Osteocyte (in vitro differentiated cells): Measurements from ENCODE around the gene TBC1D8B. TPM values are rescaled to one million over a fixed set of nuclear protein-coding genes. Genes with fewer than 3 reads are reported as not detected.

Experiments
- DNase-seq: peaks from one replicate; pipeline ENCODE4 v3.0.0; 2021; ENCODE audit warnings: mixed read lengths; ENCODE audit not compliant: unreplicated experiment; ENCODE audit errors: extremely low spot score
- H3K27ac Mint-ChIP-seq: one replicate; pipeline ENCODE4 v1.8.0; 2021; ENCODE audit warnings: mild to moderate bottlenecking, mixed read lengths; ENCODE audit not compliant: unreplicated experiment
- H3K27me3 Mint-ChIP-seq: one replicate; pipeline ENCODE4 v1.8.0; 2021; ENCODE audit warnings: mixed read lengths; ENCODE audit not compliant: unreplicated experiment
- H3K36me3 Mint-ChIP-seq: one replicate; pipeline ENCODE4 v1.8.0; 2021; ENCODE audit warnings: mixed read lengths; ENCODE audit not compliant: unreplicated experiment
- H3K4me1 Mint-ChIP-seq: one replicate; pipeline ENCODE4 v1.8.0; 2021; ENCODE audit warnings: mixed read lengths; ENCODE audit not compliant: unreplicated experiment
- H3K4me3 Mint-ChIP-seq: one replicate; pipeline ENCODE4 v1.8.0; 2021; ENCODE audit warnings: mild to moderate bottlenecking, moderate library complexity, mixed read lengths; ENCODE audit not compliant: unreplicated experiment
- H3K9me3 Mint-ChIP-seq: one replicate; pipeline ENCODE4 v1.8.0; 2021; ENCODE audit warnings: mixed read lengths; ENCODE audit not compliant: unreplicated experiment
- CTCF ChIP-seq: fragments of 200-600 bp; sonication (generic); IDR thresholded peaks from 2 replicates; pipeline ENCODE4 v1.5.0; 2021; ENCODE audit warnings: antibody characterized with exemption, mild to moderate bottlenecking, moderate library complexity
- total RNA-seq: library from RNA; stranded (reverse); gene quantifications from 2 replicates; pipeline ENCODE4 v1.2.1, GENCODE V29; 2021

Gene TBC1D8B
- total RNA-seq, 1 donor from 2014 or later: 11.0 TPM

- no peak for DNase-seq
- no peak overlapping the region for H3K4me3 Mint-ChIP-seq
- H3K27me3 Mint-ChIP-seq: peaks cover 19% of the 10 kb centered on the region
- no peaks in the 10 kb centered on the region for H3K4me1 Mint-ChIP-seq
- H3K27ac Mint-ChIP-seq: no peak overlapping the region
- H3K9me3 Mint-ChIP-seq: peaks cover 6% of the 10 kb centered on the region
- H3K36me3 Mint-ChIP-seq: no peaks in the 10 kb centered on the region
- TF ChIP-seq CTCF: no peak
Observed at GRCh38 chrX:106889468-106889867, 87.0 kb downstream of the TBC1D8B start.

- Mint-ChIP-seq H3K4me1 (peaks cover 14% of the 10 kb centered on the region), H3K9me3 (peaks cover 6% of the 10 kb centered on the region), H3K27ac (no peak overlapping the region), H3K36me3 (no peaks in the 10 kb centered on the region), H3K4me3 (no peak overlapping the region), H3K27me3 (peaks cover 15% of the 10 kb centered on the region)
- no peak for TF ChIP-seq CTCF
- no peak for DNase-seq
Observed at GRCh38 chrX:106891762-106892460, 89.4 kb downstream of the TBC1D8B start.

- Mint-ChIP-seq H3K27ac (peak overlapping the region; percentile 81), H3K27me3 (peaks cover 11% of the 10 kb centered on the region), H3K9me3 (no peaks in the 10 kb centered on the region), H3K4me3 (no peak overlapping the region), H3K36me3 (no peaks in the 10 kb centered on the region), H3K4me1 (peaks cover 21% of the 10 kb centered on the region)
- peak; percentile 83 for TF ChIP-seq CTCF
- DNase-seq: no peak
Observed at GRCh38 chrX:106894392-106894909, 92.0 kb downstream of the TBC1D8B start.

DNA sequence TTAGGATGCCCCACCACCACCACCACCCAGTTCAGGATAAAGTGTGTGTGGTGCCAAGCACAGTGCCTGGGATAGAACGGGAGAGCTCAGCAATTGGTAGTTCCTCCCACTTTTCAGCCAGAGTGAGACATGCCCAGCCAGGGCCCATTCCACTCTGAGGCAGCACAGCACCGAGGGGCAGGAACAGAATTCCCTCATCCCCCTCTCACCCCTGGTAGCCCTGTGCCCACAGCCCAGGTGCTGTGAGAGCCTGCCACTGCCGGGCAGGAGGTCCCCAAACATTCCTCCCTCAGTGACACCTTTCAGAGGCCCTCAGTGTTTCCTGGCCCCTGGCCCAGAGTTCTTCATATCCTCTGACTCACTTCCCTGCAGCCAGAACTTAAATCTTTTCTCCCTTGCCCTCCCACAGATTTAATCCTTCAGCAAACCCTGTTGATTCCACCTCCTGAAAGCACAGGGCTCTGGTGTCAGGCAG is 92.5 kb downstream of the TBC1D8B start:
- TF ChIP-seq CTCF: no peak
- DNase-seq: no peak
- Mint-ChIP-seq H3K4me3 (no peak overlapping the region), H3K27ac (peak overlapping the region; percentile 81), H3K36me3 (no peaks in the 10 kb centered on the region), H3K9me3 (no peaks in the 10 kb centered on the region), H3K27me3 (peaks cover 11% of the 10 kb centered on the region), H3K4me1 (peaks cover 21% of the 10 kb centered on the region)

DNA sequence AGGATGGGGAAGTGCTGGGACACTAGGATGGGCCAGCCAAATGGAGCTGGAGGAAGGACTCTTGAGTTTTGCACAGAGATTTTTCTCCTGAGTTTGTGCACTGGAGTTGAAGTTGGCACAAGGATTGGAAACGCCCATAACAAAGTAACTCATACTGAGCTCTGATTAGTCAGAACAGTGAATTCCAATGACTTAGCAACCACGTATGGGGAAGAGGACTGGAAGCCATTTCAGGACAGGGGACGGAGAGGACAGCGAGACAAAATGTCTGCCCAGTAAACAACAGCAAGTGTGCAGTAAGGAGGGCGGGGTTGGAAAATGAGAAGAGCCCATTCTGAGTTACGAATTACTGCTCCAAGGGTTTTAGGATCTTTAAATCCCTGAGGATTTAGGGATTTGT is 94.8 kb downstream of the TBC1D8B start:
- no peak for DNase-seq
- H3K4me3 Mint-ChIP-seq: no peak overlapping the region
- H3K27me3 Mint-ChIP-seq: no peaks in the 10 kb centered on the region
- H3K9me3 Mint-ChIP-seq: no peaks in the 10 kb centered on the region
- H3K27ac Mint-ChIP-seq: no peak overlapping the region
- peaks cover 21% of the 10 kb centered on the region for H3K4me1 Mint-ChIP-seq
- TF ChIP-seq CTCF: no peak
- H3K36me3 Mint-ChIP-seq: no peaks in the 10 kb centered on the region
